ENCODE results near the gene COMMD9. TPM values are rescaled to one million over a fixed set of nuclear protein-coding genes. Genes with fewer than 3 reads are reported as not detected.

The COMMD9 gene
- total and polyA plus RNA-seq, 10 of the 15 experiments (the other 5 are each of a cell fraction or from before 2014, with no cell fraction given): 31.4 to 119 (median 56.2) TPM

GRCh38 chr11:36228689-36229088 is 60.5 kb downstream of the COMMD9 start:
- no peak overlapping the region for H3K9ac ChIP-seq (ENCODE audit: control insufficient read depth, insufficient read depth, low read length)
- SMC1A ChIA-PET (ENCODE audit: uncharacterized antibody, unreplicated experiment): no interaction called here
- CTCF ChIA-PET: no interaction called here
- H3K36me3 ChIP-seq (ENCODE audit: control insufficient read depth in 2 of 2, insufficient read depth in 2 of 2, low read length in 1 of 2): no peaks in the 10 kb centered on the region
- H3K79me2 ChIP-seq (ENCODE audit: control insufficient read depth, insufficient read depth, low read length): no peaks in the 10 kb centered on the region
- no peak for DNase-seq (ENCODE audit: low read depth, low spot score)
- RAD21 ChIA-PET (ENCODE audit: unreplicated experiment): no interaction called here
- in situ Hi-C loops (cut with MboI) (no loop called here), intact Hi-C loops (cut with micrococcal nuclease; ENCODE audit: unreplicated experiment) (no loop called here)
- ATAC-seq: no peak
- H3K4me1 ChIP-seq (ENCODE audit: control insufficient read depth, insufficient read depth, low read length): no peaks in the 10 kb centered on the region
- H3K4me2 ChIP-seq (ENCODE audit: control insufficient read depth, insufficient read depth): no peak overlapping the region
- H3K9me3 ChIP-seq (replicated peaks; ENCODE audit: control insufficient read depth, insufficient read depth, low read length): no peaks in the 10 kb centered on the region
- H3K4me3 ChIP-seq: no peak overlapping the region
- FAIRE-seq: no peak
- no peak overlapping the region for H3K27ac ChIP-seq (ENCODE audit: control insufficient read depth, insufficient read depth)
- H4K20me1 ChIP-seq (ENCODE audit: control insufficient read depth, insufficient read depth): no peaks in the 10 kb centered on the region
- H3K27me3 ChIP-seq (replicated peaks in 1 of 2; ENCODE audit: control insufficient read depth in 2 of 2, insufficient read depth in 2 of 2, low read length in 1 of 2): no peaks in the 10 kb centered on the region
- POLR2A ChIA-PET: no interaction called here
- no peak for TF ChIP-seq SREBF2 (IDR thresholded peaks at IDR 0.05; ENCODE audit: low read length)
- no peak for TF ChIP-seq POLR2AphosphoS2 (IDR thresholded peaks at IDR 0.05; ENCODE audit: low read depth, low read length)
- TF ChIP-seq ZBTB4 (CRISPR knock-in tag; IDR thresholded peaks at IDR 0.05): no peak
- TF ChIP-seq IKZF2 (IDR thresholded peaks at IDR 0.05): no peak
- no peak for TF ChIP-seq MLLT1 (IDR thresholded peaks at IDR 0.05)
- no peak for TF ChIP-seq RAD21 (IDR thresholded peaks at IDR 0.05; ENCODE audit: insufficient read depth, low read depth, low read length)
- no peak for TF ChIP-seq NFXL1 (IDR thresholded peaks at IDR 0.05; ENCODE audit: borderline replicate concordance)
- no peak for TF ChIP-seq EP300 (IDR thresholded peaks at IDR 0.05; ENCODE audit: borderline replicate concordance in 1 of 2, control insufficient read depth in 1 of 2, low read depth in 2 of 2, low read length in 2 of 2)
- no peak for TF ChIP-seq DPF2 (IDR thresholded peaks at IDR 0.05)
- TF ChIP-seq ZNF24 (IDR thresholded peaks at IDR 0.05): no peak
- no peak for TF ChIP-seq TCF12 (IDR thresholded peaks at IDR 0.05; ENCODE audit: low read depth, low read length)
- WGBS (ENCODE audit: insufficient coverage, insufficient replicate concordance, low lambda C conversion rate, missing lambda C conversion rate): 50% methylated on average over 8 of the region's 8 CpGs
- H2AFZ ChIP-seq (ENCODE audit: control insufficient read depth, low read depth, low read length): no peak overlapping the region
- no TSS peak for BruUV-seq (replicated peaks)
